GM12878 (cell line): ENCODE results near the gene MUC13. TPM values are rescaled to one million over a fixed set of nuclear protein-coding genes. Genes with fewer than 3 reads are reported as not detected.

Source experiments
- ASH2L ChIP-seq: fragments of 300-600, 200-600 bp; sonication (generic); IDR thresholded peaks from 2 replicates; pipeline ENCODE4 v1.6.1; 2017; ENCODE audit warnings: low read depth, mild to moderate bottlenecking, borderline replicate concordance
- CBX5 ChIP-seq: sonication (generic); IDR thresholded peaks from 2 replicates; pipeline ENCODE4 v1.6.1; 2016; ENCODE audit warnings: low read depth, moderate library complexity, mild to moderate bottlenecking, inconsistent platforms
- CEBPZ ChIP-seq: fragments of 150-350 bp; IDR thresholded peaks from 2 replicates; pipeline ENCODE4 v1.6.1; 2016; ENCODE audit warnings: low read depth, low read length
- CREM ChIP-seq: IDR thresholded peaks from 2 replicates; pipeline ENCODE4 v1.6.1; 2014; ENCODE audit warnings: antibody characterized with exemption, low read depth
- DPF2 ChIP-seq: fragments of 450-650 bp; IDR thresholded peaks from 2 replicates; pipeline ENCODE4 v1.6.1; 2017; ENCODE audit warnings: mild to moderate bottlenecking
- EZH2 ChIP-seq: IDR thresholded peaks from 2 replicates; pipeline ENCODE4 v1.6.1; 2012; ENCODE audit warnings: low read depth, mild to moderate bottlenecking, control low read depth, inconsistent platforms, low read length, borderline replicate concordance; ENCODE audit not compliant: control insufficient read depth
- FOS ChIP-seq: IDR thresholded peaks from 3 replicates; pipeline ENCODE4 v1.6.1; 2011; ENCODE audit warnings: borderline replicate concordance; ENCODE audit not compliant: insufficient read length; ENCODE audit errors: extremely low read depth
- FOXK2 ChIP-seq: fragments of 450-650 bp; IDR thresholded peaks from 2 replicates; pipeline ENCODE4 v1.6.1; 2017; ENCODE audit warnings: mild to moderate bottlenecking, moderate library complexity
- GATAD2B ChIP-seq: fragments of 450-650 bp; conservative IDR thresholded peaks from 2 replicates; pipeline ENCODE4 v1.6.1; 2017; ENCODE audit warnings: low read depth, mild to moderate bottlenecking, moderate library complexity
- HDAC2 ChIP-seq: fragments of 200-600 bp; sonication (generic); IDR thresholded peaks from 2 replicates; pipeline ENCODE4 v1.6.1; 2017
- IKZF1 ChIP-seq: fragments of 450-650 bp; conservative IDR thresholded peaks from 2 replicates; pipeline ENCODE4 v1.6.1; 2017; ENCODE audit warnings: antibody characterized with exemption, mild to moderate bottlenecking
- IKZF2 ChIP-seq, 2 experiments: fragments of 450-650 bp; IDR thresholded peaks; 2 replicates each; pipeline ENCODE4 v1.6.1; 2017; ENCODE audit warnings: mild to moderate bottlenecking in 2 of 2, moderate library complexity in 2 of 2
- PAX8 ChIP-seq: fragments of 450-650 bp; IDR thresholded peaks from 2 replicates; pipeline ENCODE4 v1.6.1; 2017; ENCODE audit warnings: mild to moderate bottlenecking, moderate library complexity
- PML ChIP-seq: IDR thresholded peaks from 2 replicates; pipeline ENCODE4 v1.6.1; 2012; ENCODE audit warnings: low read length, inconsistent platforms
- POLR2AphosphoS5 ChIP-seq: IDR thresholded peaks from 2 replicates; pipeline ENCODE4 v1.6.1; 2011; ENCODE audit warnings: mild to moderate bottlenecking, low read length, inconsistent platforms
- POU2F2 ChIP-seq: IDR thresholded peaks from 3 replicates; pipeline ENCODE4 v1.6.1; 2011; ENCODE audit warnings: low read depth, mild to moderate bottlenecking, low read length, borderline replicate concordance
- RAD51 ChIP-seq: fragments of 450-650 bp; IDR thresholded peaks from 2 replicates; pipeline ENCODE4 v1.6.1; 2016; ENCODE audit warnings: moderate library complexity, mild to moderate bottlenecking, inconsistent platforms
- RCOR1 ChIP-seq: conservative IDR thresholded peaks from 2 replicates; pipeline ENCODE4 v1.6.1; 2012; ENCODE audit warnings: low read depth, low read length, improper control_type of control experiment
- RFX5 ChIP-seq: IDR thresholded peaks from 2 replicates; pipeline ENCODE4 v1.6.1; 2011; ENCODE audit warnings: low read depth, low read length, improper control_type of control experiment
- SIN3A ChIP-seq: IDR thresholded peaks from 2 replicates; pipeline ENCODE4 v1.6.1; 2012; ENCODE audit warnings: low read depth, low read length, improper control_type of control experiment
- SMAD5 ChIP-seq: IDR thresholded peaks from 2 replicates; pipeline ENCODE4 v1.6.1; 2016; ENCODE audit warnings: antibody characterized with exemption, low read depth
- SPI1 ChIP-seq: IDR thresholded peaks from 2 replicates; pipeline ENCODE4 v1.6.1; 2011; ENCODE audit warnings: low read depth, mild to moderate bottlenecking, low read length, moderate library complexity, borderline replicate concordance; ENCODE audit not compliant: insufficient read depth
- SRF ChIP-seq, 2 experiments: IDR thresholded peaks; 2 replicates each; pipeline ENCODE4 v1.6.1; 2011; ENCODE audit warnings: low read depth in 2 of 2, low read length in 2 of 2, mild to moderate bottlenecking in 1 of 2, moderate library complexity in 1 of 2
- TCF12 ChIP-seq: IDR thresholded peaks from 2 replicates; pipeline ENCODE4 v1.6.1; 2011; ENCODE audit warnings: low read depth, mild to moderate bottlenecking, low read length
- ZBED1 ChIP-seq: IDR thresholded peaks from 2 replicates; pipeline ENCODE4 v1.6.1; 2016; ENCODE audit warnings: borderline replicate concordance
- ZNF217 ChIP-seq: fragments of 450-650 bp; IDR thresholded peaks from 2 replicates; pipeline ENCODE4 v1.6.1; 2017; ENCODE audit warnings: antibody characterized with exemption, mild to moderate bottlenecking
- polyA plus RNA-seq, 11 experiments: library from polyadenylated mRNA; depleted of rRNA in 4 of 11; unstranded in 6 of 11; stranded (reverse) in 5 of 11; fragments of >200 nt; fragmentation: Nextera tagmentation in 4 of 11; fragmentation: Illumina TruSeq in 1 of 11; extraction: Ambion mirVana in 4 of 11; extraction: Trizol in 1 of 11; gene quantifications; 1 replicate in 1 of 11; 2 replicates in 10 of 11; pipeline versions ENCODE4 v1.2.1 to v1.2.3, GENCODE V29; 2011 to 2016; ENCODE audit warnings: inconsistent platforms in 2 of 11, missing spikeins in 2 of 11, low read depth in 1 of 11
- total RNA-seq, 4 experiments: library from RNA; depleted of rRNA in 3 of 4; stranded (reverse); fragments of >200 nt in 3 of 4; fragmentation: Illumina TruSeq in 1 of 4; extraction: Trizol in 1 of 4; gene quantifications; 2 replicates each; pipeline versions ENCODE4 v1.2.1 to v1.2.3, GENCODE V29; 2013 to 2021
- TF ChIP-seq, protein P1 (sequence below): fragments of 450-650 bp; IDR thresholded peaks from 2 replicates; pipeline ENCODE4 v1.6.1; 2017; ENCODE audit warnings: mild to moderate bottlenecking, moderate library complexity

MUC13 gene
- total and polyA plus RNA-seq, 10 of the 15 experiments (the other 5 are each of a cell fraction or from before 2014, with no cell fraction given), result 0.27 to 60.1 (median 0.76) TPM

GRCh38 chr3:124927574-124928045, 6.9 kb downstream of the MUC13 start (continued):
- TF ChIP-seq POU2F2 (0 out of 3 replicates have a peak, but pooled peaks have one; percentile 32), SIN3A (no peak), PAX8 (no peak), ZNF217 (peak; percentile 47; the same call in 1 of the 2 replicates), IKZF2 (IDR thresholded peaks at IDR 0.05) (peak; percentile 94 to 96), DPF2 (peak; percentile 60), ASH2L (no peak), GATAD2B (no peak; the same call in 1 of the 2 replicates), RCOR1 (no peak), HDAC2 (no peak), FOS (no peak), SRF (IDR thresholded peaks at IDR 0.05; ENCODE audit: low read depth in 2 of 2, low read length in 2 of 2) (no peak), POLR2AphosphoS5 (no peak), EZH2 (no peak), CBX5 (no peak), SPI1 (no peak), IKZF1 (peak; percentile 87), PML (no peak), CREM (no peak), RFX5 (no peak), FOXK2 (no peak), SMAD5 (no peak), TCF12 (peak; percentile 65; the same call in 1 of the 2 replicates), ZBED1 (no peak), CEBPZ (no peak), RAD51 (no peak)
- TF ChIP-seq, protein P1, sequence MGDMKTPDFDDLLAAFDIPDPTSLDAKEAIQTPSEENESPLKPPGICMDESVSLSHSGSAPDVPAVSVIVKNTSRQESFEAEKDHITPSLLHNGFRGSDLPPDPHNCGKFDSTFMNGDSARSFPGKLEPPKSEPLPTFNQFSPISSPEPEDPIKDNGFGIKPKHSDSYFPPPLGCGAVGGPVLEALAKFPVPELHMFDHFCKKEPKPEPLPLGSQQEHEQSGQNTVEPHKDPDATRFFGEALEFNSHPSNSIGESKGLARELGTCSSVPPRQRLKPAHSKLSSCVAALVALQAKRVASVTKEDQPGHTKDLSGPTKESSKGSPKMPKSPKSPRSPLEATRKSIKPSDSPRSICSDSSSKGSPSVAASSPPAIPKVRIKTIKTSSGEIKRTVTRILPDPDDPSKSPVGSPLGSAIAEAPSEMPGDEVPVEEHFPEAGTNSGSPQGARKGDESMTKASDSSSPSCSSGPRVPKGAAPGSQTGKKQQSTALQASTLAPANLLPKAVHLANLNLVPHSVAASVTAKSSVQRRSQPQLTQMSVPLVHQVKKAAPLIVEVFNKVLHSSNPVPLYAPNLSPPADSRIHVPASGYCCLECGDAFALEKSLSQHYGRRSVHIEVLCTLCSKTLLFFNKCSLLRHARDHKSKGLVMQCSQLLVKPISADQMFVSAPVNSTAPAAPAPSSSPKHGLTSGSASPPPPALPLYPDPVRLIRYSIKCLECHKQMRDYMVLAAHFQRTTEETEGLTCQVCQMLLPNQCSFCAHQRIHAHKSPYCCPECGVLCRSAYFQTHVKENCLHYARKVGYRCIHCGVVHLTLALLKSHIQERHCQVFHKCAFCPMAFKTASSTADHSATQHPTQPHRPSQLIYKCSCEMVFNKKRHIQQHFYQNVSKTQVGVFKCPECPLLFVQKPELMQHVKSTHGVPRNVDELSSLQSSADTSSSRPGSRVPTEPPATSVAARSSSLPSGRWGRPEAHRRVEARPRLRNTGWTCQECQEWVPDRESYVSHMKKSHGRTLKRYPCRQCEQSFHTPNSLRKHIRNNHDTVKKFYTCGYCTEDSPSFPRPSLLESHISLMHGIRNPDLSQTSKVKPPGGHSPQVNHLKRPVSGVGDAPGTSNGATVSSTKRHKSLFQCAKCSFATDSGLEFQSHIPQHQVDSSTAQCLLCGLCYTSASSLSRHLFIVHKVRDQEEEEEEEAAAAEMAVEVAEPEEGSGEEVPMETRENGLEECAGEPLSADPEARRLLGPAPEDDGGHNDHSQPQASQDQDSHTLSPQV, result no peak
